Upper lobe of left lung (tissue), 4 donors: ENCODE data around the gene LAIR2.

Experiments
- CTCF ChIP-seq, 6 experiments: fragments of 450-650 bp in 4 of 6; fragments of 200-600 bp in 2 of 6; sonication (generic) in 2 of 6; IDR thresholded peaks; one replicate each; pipeline ENCODE4 v1.5.1; 2016 to 2019; ENCODE audit warnings: antibody characterized with exemption in 6 of 6
- EP300 ChIP-seq, 4 donors: sonication (generic); formaldehyde crosslinking; IDR thresholded peaks; one replicate each; pipeline ENCODE4 v1.5.1; 2017; ENCODE audit warnings: antibody characterized with exemption in 4 of 4, control low read depth in 2 of 4

DNA sequence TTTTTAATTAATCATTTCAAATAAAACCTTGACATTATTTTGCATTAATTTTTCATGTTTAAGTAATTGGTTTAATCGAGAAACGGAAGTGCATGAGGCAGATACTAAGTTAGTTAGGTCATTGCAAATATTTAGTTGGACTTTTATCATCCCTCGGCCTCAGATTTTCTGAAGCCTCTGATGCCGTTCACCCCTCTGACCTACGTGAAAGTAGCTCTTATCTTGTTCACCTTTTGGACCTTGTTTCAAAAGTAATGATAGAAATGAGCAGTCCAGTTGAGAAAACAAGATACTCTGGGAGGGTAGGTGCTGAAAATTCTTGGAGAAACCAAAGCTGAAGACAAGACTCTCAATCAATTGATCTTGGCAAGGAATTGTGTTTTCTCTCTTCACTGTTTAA lies 23.0 kb downstream of the LAIR2 start:
- TF ChIP-seq CTCF (IDR thresholded peaks at IDR 0.05) = no peak
- no peak for TF ChIP-seq EP300 (IDR thresholded peaks at IDR 0.05)
